T-cell (primary cell): ENCODE results near the gene MAMDC2. TPM values are rescaled to one million over a fixed set of nuclear protein-coding genes. Genes with fewer than 3 reads are reported as not detected.

Experiments
- ATAC-seq, 4 experiments: fragments of 200-7000 bp in 3 of 4; fragments of 150-1000 bp in 1 of 4; cut with Tn5 transposase; replicated peaks in 1 of 4; 1 replicate in 3 of 4; 2 replicates in 1 of 4; pipeline ENCODE4 v1.10.0; 2021; ENCODE audit warnings: moderate library complexity in 3 of 4, mild to moderate bottlenecking in 2 of 4, moderate number of reproducible peaks in 1 of 4
- CTCF ChIA-PET, 2 donors: fragments of 300-600 bp; sonication (Branson Sonifier 250); formaldehyde crosslinking; loops; one replicate each; lab custom pipeline; 2022; ENCODE audit warnings: antibody characterized with exemption in 2 of 2; lab: Charles Lee
- POLR2A ChIA-PET, 2 donors: fragments of 300-600 bp; sonication (Branson Sonifier 250); formaldehyde crosslinking; loops; one replicate each; lab custom pipeline; 2022; ENCODE audit warnings: antibody characterized with exemption in 2 of 2; lab: Charles Lee
- DNase-seq, 35 experiments: peaks; one replicate each; pipeline versions ENCODE4 v3.0.0 to v3.0.0-alpha.2; 2013 to 2023
- H3K27ac ChIP-seq: one replicate; pipeline ENCODE4 v1.5.1; 2013; ENCODE audit warnings: low read length
- H3K27me3 ChIP-seq, 2 experiments: replicated peaks in 1 of 2; 1 replicate in 1 of 2; 2 replicates in 1 of 2; pipeline versions ENCODE4 v1.6.1 to v1.7.0; 2013; ENCODE audit warnings: low read length in 1 of 2, mixed read lengths in 1 of 2; ENCODE audit not compliant: control insufficient read depth in 2 of 2, insufficient read depth in 2 of 2; ENCODE audit errors: extremely low read depth in 1 of 2
- H3K36me3 ChIP-seq, 2 donors: 1 replicate in 1 of 2; 2 replicates in 1 of 2; pipeline versions ENCODE4 v1.6.1 to v1.7.0; 2013; ENCODE audit warnings: low read length in 1 of 2; ENCODE audit not compliant: control insufficient read depth in 2 of 2, insufficient read depth in 1 of 2; ENCODE audit errors: extremely low read depth in 1 of 2
- H3K4me1 ChIP-seq, 2 experiments: 1 replicate in 1 of 2; 2 replicates in 1 of 2; pipeline versions ENCODE4 v1.6.1 to v1.7.0; 2013; ENCODE audit warnings: low read length in 2 of 2, mixed read lengths in 1 of 2; ENCODE audit not compliant: insufficient read depth in 2 of 2, control insufficient read depth in 1 of 2; ENCODE audit errors: extremely low read depth in 1 of 2
- H3K4me3 ChIP-seq, 2 donors: 1 replicate in 1 of 2; 2 replicates in 1 of 2; pipeline versions ENCODE4 v1.5.1 to v1.7.0; 2013; ENCODE audit warnings: mild to moderate bottlenecking in 2 of 2, low read length in 1 of 2, moderate library complexity in 1 of 2; ENCODE audit not compliant: control insufficient read depth in 1 of 2; ENCODE audit errors: extremely low read depth in 1 of 2
- H3K9me3 ChIP-seq: 2 replicates; pipeline ENCODE4 v1.7.0; 2013
- H3K27ac Mint-ChIP-seq, 2 donors: one replicate each; pipeline ENCODE4 v1.8.0; 2020 to 2021; ENCODE audit warnings: mild to moderate bottlenecking in 2 of 2, mixed read lengths in 2 of 2
- H3K27me3 Mint-ChIP-seq, 2 donors: one replicate each; pipeline ENCODE4 v1.8.0; 2021 to 2022; ENCODE audit warnings: mixed read lengths in 2 of 2
- H3K36me3 Mint-ChIP-seq: one replicate; pipeline ENCODE4 v1.8.0; 2021; ENCODE audit warnings: mixed read lengths
- H3K4me1 Mint-ChIP-seq, 3 donors: one replicate each; pipeline ENCODE4 v1.8.0; 2020 to 2022; ENCODE audit warnings: mixed read lengths in 3 of 3, mild to moderate bottlenecking in 1 of 3
- H3K4me3 Mint-ChIP-seq, 3 donors: one replicate each; pipeline ENCODE4 v1.8.0; 2020 to 2022; ENCODE audit warnings: mild to moderate bottlenecking in 3 of 3, mixed read lengths in 3 of 3, moderate library complexity in 3 of 3
- H3K9me3 Mint-ChIP-seq, 3 donors: one replicate each; pipeline ENCODE4 v1.8.0; 2020 to 2022; ENCODE audit warnings: mixed read lengths in 3 of 3
- whole genome bisulfite sequencing: methylation state at CpG from one replicate; pipeline ENCODE4 v1.1.5; 2013; ENCODE audit warnings: missing lambda C conversion rate; ENCODE audit not compliant: insufficient coverage; 5-methylcytosine and 5-hydroxymethylcytosine counted together
- total RNA-seq, 35 experiments: library from RNA in 6 of 35; stranded (reverse) in 6 of 35; fragments of 120-200 nt in 1 of 35; gene quantifications; one replicate each; pipeline versions ENCODE4 v1.2.1 to v1.2.4 and lab custom pipeline; 2013 to 2026

The MAMDC2 gene
- total RNA-seq, 5 donors from 2014 or later (not counting 1 experiment from before 2014, with no cell fraction given): 0.09 to 0.19 (median 0.12) TPM; not detected in 2

- Histone ChIP-seq H3K27ac (no peak overlapping the region), H3K4me3 (no peak overlapping the region), H3K9me3 (peaks cover 2% of the 10 kb centered on the region), H3K27me3 (no peaks in the 10 kb centered on the region), H3K4me1 (no peaks in the 10 kb centered on the region), H3K36me3 (no peaks in the 10 kb centered on the region)
- no peak for DNase-seq
- Mint-ChIP-seq H3K27ac (no peak overlapping the region), H3K36me3 (peaks cover 37% of the 10 kb centered on the region), H3K9me3 (peaks cover 7 to 25% (median 12%) of the 10 kb centered on the region in 3 donors), H3K27me3 (no peaks in the 10 kb centered on the region), H3K4me3 (no peak overlapping the region), H3K4me1 (no peaks in the 10 kb centered on the region)
- POLR2A ChIA-PET: no interaction called here
- no peak for ATAC-seq
- over 99% methylated on average over 14 of the region's 16 CpGs for WGBS
- CTCF ChIA-PET: no interaction called here
Measured at GRCh38 chr9:70217029-70217428, 173.4 kb downstream of the MAMDC2 start.

GRCh38 chr9:70218767-70219166 is 175.1 kb downstream of the MAMDC2 start:
- H3K27ac Mint-ChIP-seq: no peak overlapping the region
- H3K4me3 ChIP-seq: no peak overlapping the region
- CTCF ChIA-PET: no interaction called here
- H3K9me3 ChIP-seq: no peaks in the 10 kb centered on the region
- H3K36me3 ChIP-seq: no peaks in the 10 kb centered on the region
- H3K4me1 ChIP-seq: no peaks in the 10 kb centered on the region
- no peaks in the 10 kb centered on the region for H3K27me3 ChIP-seq
- POLR2A ChIA-PET: no interaction called here
- WGBS: no CpG with 5 or more reads among the region's 1 CpG
- peaks cover 0 to 14% (median 11%) of the 10 kb centered on the region in 3 donors for H3K9me3 Mint-ChIP-seq
- no peak overlapping the region for H3K4me3 Mint-ChIP-seq
- H3K27me3 Mint-ChIP-seq: no peaks in the 10 kb centered on the region
- no peak overlapping the region for H3K27ac ChIP-seq
- peaks cover 25% of the 10 kb centered on the region for H3K36me3 Mint-ChIP-seq
- no peak for ATAC-seq
- H3K4me1 Mint-ChIP-seq: no peaks in the 10 kb centered on the region
- no peak for DNase-seq

- H3K27me3 Mint-ChIP-seq: no peaks in the 10 kb centered on the region
- Histone ChIP-seq H3K27me3 (no peaks in the 10 kb centered on the region), H3K27ac (no peak overlapping the region), H3K36me3 (no peaks in the 10 kb centered on the region), H3K4me1 (no peaks in the 10 kb centered on the region), H3K4me3 (no peak overlapping the region), H3K9me3 (no peaks in the 10 kb centered on the region)
- no peak overlapping the region for H3K27ac Mint-ChIP-seq
- no peak for DNase-seq
- no peak for ATAC-seq
- POLR2A ChIA-PET: no interaction called here
- H3K36me3 Mint-ChIP-seq: peaks cover 11% of the 10 kb centered on the region
- H3K4me1 Mint-ChIP-seq: no peaks in the 10 kb centered on the region
- CTCF ChIA-PET: no interaction called here
- H3K4me3 Mint-ChIP-seq: no peak overlapping the region
- WGBS: no CpG with 5 or more reads among the region's 2 CpGs
- no peaks in the 10 kb centered on the region for H3K9me3 Mint-ChIP-seq
Measured at GRCh38 chr9:70220216-70220615, 176.6 kb downstream of the MAMDC2 start.

DNA sequence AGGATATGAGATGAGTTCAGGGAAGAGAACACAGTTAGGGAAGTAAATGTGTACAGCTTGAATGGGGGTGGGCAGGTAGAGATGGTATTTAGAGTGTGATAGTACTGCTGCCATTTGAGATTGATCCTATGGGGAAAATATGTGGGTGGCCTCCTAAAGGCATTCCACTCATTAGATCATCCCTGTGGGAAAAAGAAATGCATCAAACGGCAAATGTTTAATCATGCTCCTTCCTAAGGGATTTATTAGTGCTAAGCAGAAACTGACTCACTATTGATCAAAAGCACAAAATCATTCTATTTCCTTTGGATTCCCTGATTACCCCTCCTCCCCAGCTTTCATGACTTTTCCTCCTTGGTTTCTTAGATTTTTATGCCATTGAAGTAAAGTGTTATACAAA is 178.7 kb downstream of the MAMDC2 start:
- no peaks in the 10 kb centered on the region for H3K27me3 ChIP-seq
- H3K36me3 ChIP-seq: no peaks in the 10 kb centered on the region
- no peaks in the 10 kb centered on the region for H3K4me1 Mint-ChIP-seq
- H3K9me3 Mint-ChIP-seq: no peaks in the 10 kb centered on the region
- H3K27ac Mint-ChIP-seq: no peak overlapping the region
- H3K27me3 Mint-ChIP-seq: no peaks in the 10 kb centered on the region
- ChIA-PET CTCF (no interaction called here), POLR2A (no interaction called here)
- no peak overlapping the region for H3K4me3 ChIP-seq
- H3K27ac ChIP-seq: no peak overlapping the region
- no peak for ATAC-seq
- H3K36me3 Mint-ChIP-seq: peaks cover 5% of the 10 kb centered on the region
- DNase-seq: no peak
- no CpG with 5 or more reads among the region's 1 CpG for WGBS
- no peak overlapping the region for H3K4me3 Mint-ChIP-seq
- no peaks in the 10 kb centered on the region for H3K4me1 ChIP-seq
- no peaks in the 10 kb centered on the region for H3K9me3 ChIP-seq

GRCh38 chr9:70228118-70228517 is 184.5 kb downstream of the MAMDC2 start:
- WGBS: 73% methylated on average over 2 of the region's 2 CpGs
- Histone ChIP-seq H3K36me3 (no peaks in the 10 kb centered on the region), H3K9me3 (no peaks in the 10 kb centered on the region), H3K4me3 (no peak overlapping the region), H3K27me3 (peaks cover 0 to 9% of the 10 kb centered on the region in 2 experiments), H3K4me1 (no peaks in the 10 kb centered on the region), H3K27ac (no peak overlapping the region)
- Mint-ChIP-seq H3K4me1 (no peaks in the 10 kb centered on the region), H3K9me3 (no peaks in the 10 kb centered on the region), H3K36me3 (no peaks in the 10 kb centered on the region), H3K4me3 (no peak overlapping the region), H3K27ac (no peak overlapping the region), H3K27me3 (peaks cover 0 to 7% of the 10 kb centered on the region in 2 donors)
- CTCF ChIA-PET: interaction anchor here (0.5 to 0.6 kb wide), 2 partner anchors 257 to 490 kb away, joined by 3 to 7 read pairs; no protein-coding TSS in a partner anchor
- ATAC-seq (no peak), DNase-seq (no peak)
- POLR2A ChIA-PET: no interaction called here

- DNase-seq (no peak), ATAC-seq (no peak)
- no peaks in the 10 kb centered on the region for H3K36me3 ChIP-seq
- Mint-ChIP-seq H3K9me3 (no peaks in the 10 kb centered on the region), H3K36me3 (peaks cover under 1% of the 10 kb centered on the region), H3K4me1 (no peaks in the 10 kb centered on the region), H3K4me3 (no peak overlapping the region), H3K27me3 (peaks cover under 1 to 7% of the 10 kb centered on the region in 2 donors), H3K27ac (no peak overlapping the region)
- WGBS: no CpG with 5 or more reads among the region's 2 CpGs
- ChIA-PET CTCF (interaction anchor here in 1 of 2 donors (0.6 kb wide), 1 partner anchor 490 kb away, joined by 7 read pairs; no protein-coding TSS in a partner anchor), POLR2A (no interaction called here)
- no peaks in the 10 kb centered on the region for H3K4me1 ChIP-seq
- H3K9me3 ChIP-seq: no peaks in the 10 kb centered on the region
- no peak overlapping the region for H3K27ac ChIP-seq
- peaks cover 0 to 9% of the 10 kb centered on the region in 2 experiments for H3K27me3 ChIP-seq
- no peak overlapping the region for H3K4me3 ChIP-seq
Measured at GRCh38 chr9:70228611-70229010, 185.0 kb downstream of the MAMDC2 start.

DNA sequence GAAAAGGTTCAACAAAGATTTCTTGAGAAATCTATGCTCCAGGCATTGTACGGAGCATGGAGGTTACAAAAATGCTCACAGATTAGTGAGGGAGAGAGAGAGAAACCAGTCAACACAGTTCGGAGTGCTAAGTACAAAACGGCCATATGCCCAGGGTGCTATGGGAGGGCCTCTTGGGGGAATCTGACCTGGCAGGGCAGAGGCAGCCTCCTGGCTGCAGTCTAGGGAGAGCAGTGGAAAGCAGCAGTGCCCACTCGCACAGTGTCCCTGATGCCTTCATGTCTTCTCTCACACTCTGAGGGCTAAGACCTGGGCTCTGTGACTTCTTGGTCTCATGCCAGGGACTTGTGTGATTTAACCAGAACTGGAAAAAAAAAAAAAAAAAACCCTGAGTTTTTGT is 185.4 kb downstream of the MAMDC2 start:
- peaks cover 3 to 7% of the 10 kb centered on the region in 2 donors for H3K27me3 Mint-ChIP-seq
- H3K4me3 ChIP-seq: no peak overlapping the region
- no peak for DNase-seq
- no peak overlapping the region for H3K27ac ChIP-seq
- H3K4me3 Mint-ChIP-seq: no peak overlapping the region
- ATAC-seq: no peak
- WGBS: 100% methylated on average over 3 of the region's 4 CpGs
- no peaks in the 10 kb centered on the region for H3K4me1 ChIP-seq
- no peaks in the 10 kb centered on the region for H3K36me3 ChIP-seq
- peaks cover 5% of the 10 kb centered on the region for H3K36me3 Mint-ChIP-seq
- ChIA-PET CTCF (interaction anchor here in 1 of 2 donors (0.6 kb wide), 1 partner anchor 491 kb away, joined by 7 read pairs; no protein-coding TSS in a partner anchor), POLR2A (no interaction called here)
- H3K9me3 Mint-ChIP-seq: no peaks in the 10 kb centered on the region
- no peaks in the 10 kb centered on the region for H3K9me3 ChIP-seq
- H3K27me3 ChIP-seq: peaks cover 0 to 10% of the 10 kb centered on the region in 2 experiments
- no peaks in the 10 kb centered on the region for H3K4me1 Mint-ChIP-seq
- H3K27ac Mint-ChIP-seq: no peak overlapping the region
